Stimulated activated CD4-positive, alpha-beta T cell treated with anti-CD3 and anti-CD28 coated beads, Interleukin-12 subunit alpha, Interleukin-12 subunit beta, amount 100 ng/mL, for 24 hours (primary cell): Measurements from ENCODE around the gene CFAP157.
A peak's percentile ranks its signal among the peaks of the same experiment; 100 is the strongest.

Source experiments
- DNase-seq, 2 experiments: peaks; one replicate each; pipeline ENCODE4 v3.0.0-alpha.2; 2020; ENCODE audit warnings: low read depth in 2 of 2

CFAP157 gene

DNA sequence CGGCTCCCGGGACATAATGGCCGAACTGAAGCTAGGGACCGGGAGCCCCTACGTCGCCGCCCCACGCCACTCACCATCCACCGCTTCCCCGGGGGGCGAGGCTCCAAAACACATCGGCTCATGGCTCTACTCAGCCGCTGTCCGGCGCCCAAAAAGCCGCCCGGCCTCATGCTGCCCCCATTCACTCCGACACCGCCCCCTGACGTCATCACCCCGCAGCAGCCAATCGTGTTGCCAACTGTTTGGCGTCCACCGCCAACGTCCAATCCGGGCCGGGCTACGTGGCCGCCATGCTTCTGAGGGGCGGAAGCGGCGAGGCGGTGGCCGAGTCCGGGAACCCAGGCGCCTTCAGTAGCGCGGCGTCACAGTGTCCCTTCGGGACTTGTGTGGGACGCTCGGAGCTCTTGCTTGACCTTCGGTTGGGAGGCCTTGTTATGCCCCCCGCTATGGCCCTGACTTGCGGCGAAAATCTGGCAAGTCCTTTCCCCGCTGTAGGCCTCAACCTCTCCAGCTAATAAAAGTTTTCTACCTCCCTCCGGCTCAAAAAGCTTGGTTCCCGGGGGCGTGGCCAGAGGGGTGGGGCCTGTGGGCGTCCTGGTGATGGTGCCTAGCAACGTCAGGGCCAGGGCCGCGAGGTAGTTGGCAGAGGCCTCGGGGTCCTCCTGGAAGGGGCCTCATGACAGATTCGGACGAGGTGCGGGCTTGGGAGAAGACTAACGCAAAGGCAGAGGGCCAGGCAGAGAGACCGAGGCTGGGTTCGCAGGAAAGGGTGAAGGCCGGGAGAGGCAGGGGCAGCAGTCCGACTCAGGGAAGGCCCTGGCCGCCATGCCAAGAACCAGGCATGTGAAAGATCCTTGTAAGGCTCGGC, 8.9 kb downstream of the CFAP157 start, which contains the start of the genes PTRH1 and TTC16:
Gene PTRH1 (minus strand): TSS at position 194 of the 868 bp plus-strand sequence. CDS start 24 bp downstream, at position 170.
Gene TTC16 (plus strand): TSS at position 610 of the 868 bp plus-strand sequence. CDS start 67 bp downstream, at position 677.
- DNase-seq = peak; percentile 92 to 98

DNA sequence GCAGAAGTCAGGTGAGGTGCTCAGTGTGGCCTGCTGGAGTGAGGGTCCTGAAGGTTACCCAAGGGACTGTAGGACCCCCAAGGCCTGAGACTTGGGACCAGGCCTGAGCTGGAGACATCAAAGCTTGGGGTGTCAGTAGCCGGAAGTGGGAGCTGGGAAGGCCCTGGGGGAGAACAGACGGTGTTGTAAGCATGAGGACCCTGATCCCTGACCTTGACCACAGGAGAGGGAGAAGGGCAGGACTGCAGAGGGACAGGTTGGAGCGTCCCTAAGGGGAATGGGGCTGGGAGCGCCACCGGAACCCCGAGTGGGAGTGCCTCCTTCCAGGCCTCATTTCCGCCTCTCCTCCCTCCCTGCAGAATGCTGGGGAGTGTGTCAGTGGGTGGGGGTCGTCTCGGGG, 9.6 kb downstream of the CFAP157 start:
- DNase-seq = no peak

DNA sequence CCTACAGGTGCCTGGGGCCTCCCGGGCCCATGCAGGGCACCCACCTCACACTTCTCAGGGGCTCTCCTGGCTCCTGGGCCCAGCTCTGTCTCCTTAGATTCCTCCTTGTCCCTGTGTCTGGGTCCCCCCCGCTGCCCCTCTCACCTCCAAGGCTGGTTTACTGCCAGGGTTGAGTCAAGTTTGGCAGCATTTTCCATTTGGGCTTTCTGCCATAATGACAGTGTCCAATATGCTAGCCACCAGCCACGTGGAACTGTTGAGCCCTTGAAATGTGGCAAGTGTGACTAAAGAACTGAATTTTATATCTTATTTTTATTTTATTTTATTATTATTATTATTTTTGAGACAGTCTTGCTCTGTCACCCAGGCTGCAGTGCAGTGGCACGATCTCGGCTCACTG, 11.0 kb downstream of the CFAP157 start:
- DNase-seq = no peak

DNA sequence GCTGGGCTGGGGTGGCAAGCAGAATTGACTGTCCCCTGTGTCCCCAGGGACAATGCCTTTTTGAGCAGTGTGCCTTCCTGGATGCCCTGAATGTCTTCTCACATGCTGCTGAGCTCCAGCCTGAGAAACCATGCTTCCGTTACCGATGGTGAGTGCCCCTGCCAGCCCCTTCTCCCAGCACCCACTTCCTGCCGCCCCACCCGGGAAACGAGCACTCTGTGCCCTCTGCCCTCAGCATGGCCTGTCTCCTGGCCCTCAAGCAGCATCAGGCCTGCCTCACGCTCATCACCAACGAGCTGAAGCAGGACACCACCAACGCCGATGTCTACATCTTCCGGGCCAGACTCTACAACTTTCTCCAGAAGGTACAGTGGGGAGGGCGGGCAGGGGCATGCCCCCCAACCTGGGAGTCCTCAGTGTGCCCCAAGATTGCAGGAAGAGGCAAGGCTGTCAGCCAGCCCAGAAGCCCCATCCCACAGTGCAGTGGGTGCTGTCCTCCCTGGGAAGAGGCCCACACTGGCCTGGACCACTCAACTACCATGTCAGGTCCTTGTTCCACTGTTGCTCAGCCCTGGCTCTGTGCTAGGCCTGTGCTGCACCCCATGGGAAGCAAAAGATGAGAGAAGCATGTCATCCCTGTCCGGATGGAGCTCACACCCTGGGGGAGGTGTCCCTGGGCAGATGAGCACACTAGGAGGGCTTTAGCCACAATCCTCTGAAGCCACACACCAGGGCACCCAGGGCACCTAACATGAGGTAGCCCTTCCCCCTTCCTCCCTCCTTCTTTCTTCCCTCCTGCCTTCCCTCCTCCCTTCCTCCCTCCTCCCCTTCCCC, 13.5 kb downstream of the CFAP157 start:
- DNase-seq = no peak

DNA sequence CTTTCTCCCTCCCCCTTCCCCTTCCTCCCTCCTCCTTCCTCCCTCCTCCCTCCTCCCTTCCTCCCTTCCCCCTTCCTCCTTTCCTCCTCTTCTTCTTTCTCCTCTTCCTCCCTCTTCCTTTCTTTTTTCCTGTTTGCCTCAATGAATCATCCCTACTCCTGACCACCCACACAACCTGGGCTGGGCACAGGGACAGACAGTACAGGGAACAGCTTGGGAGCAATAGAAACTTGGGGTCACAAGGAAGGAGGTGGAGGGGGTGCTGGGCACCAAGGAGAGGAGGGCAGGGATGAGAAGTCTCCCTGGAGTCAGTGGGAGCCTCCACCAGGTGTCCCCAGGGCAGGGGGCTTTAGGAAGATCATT, 14.1 kb downstream of the CFAP157 start:
- no peak for DNase-seq

DNA sequence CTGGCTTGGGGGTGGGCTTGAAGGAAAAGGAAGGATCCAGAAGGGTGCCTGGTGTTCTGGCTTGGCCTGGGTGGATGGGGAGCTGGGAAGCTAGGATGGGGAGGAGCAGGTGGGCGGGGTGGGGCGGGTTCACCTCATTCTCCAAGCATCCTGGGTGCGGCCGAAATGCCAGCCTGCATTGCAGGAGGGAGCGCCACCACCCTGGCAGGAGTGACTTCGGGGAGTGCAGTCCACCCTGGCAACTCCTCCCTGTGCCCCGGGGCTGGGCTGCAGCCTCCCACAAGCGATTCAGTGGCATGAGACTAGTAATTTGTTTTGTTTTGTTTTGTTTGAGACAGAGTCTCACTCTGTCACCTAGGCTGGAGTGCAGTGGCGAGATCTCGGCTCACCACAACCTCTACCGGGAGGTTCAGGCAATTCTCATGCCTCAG, 14.6 kb downstream of the CFAP157 start:
- DNase-seq = no peak

DNA sequence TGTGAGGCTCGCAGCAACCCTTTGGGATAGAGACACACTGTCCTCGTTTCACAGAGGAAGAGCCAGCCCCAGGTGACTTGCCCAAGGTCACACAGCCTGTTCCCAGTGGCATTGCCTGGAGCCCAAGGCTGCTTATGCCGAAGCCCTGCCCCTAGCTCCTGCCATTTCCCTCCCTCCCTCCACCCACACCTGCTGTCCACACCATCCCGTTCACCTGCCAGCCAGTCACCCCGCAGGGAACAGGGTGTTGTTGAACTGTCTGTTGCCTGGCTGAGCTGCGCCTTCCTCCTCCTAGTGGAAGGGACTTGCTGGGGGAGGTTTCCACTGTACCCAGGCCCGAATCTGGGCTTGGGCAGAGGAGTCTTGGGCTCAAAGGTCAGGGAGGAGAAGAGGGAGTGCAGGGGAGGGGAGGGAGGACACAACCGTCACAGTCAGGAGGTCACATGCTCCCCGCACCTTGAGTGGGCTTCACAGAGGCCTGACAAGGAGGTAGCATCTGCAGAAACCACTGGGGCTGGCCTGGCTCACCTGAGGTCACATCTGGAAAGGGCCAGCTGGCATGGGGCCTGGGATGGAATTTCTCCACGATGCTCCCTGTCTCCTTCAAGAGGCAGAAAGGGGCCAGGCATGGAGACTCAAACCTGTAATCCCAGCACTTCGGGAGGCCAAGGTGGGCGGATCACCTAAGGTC, 15.4 kb downstream of the CFAP157 start:
- no peak for DNase-seq

DNA sequence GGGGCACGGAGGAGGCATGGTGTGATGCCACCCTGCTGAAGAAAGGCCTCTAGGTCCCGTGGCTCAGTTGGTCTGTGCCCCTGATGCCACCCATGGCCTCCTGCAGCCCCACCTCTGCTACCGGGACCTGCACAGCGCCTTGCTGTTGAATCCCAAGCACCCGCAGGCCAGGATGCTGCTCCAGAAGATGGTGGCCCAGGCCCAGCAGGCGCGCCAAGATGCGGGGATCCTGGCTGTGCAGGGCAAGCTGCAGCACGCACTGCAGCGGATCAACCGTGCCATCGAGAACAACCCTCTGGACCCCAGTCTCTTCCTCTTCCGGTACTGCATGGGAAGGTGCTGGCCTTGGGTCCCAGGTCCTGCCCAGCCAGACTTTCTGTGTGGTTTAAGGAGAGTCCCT, 16.2 kb downstream of the CFAP157 start:
- no peak for DNase-seq

DNA sequence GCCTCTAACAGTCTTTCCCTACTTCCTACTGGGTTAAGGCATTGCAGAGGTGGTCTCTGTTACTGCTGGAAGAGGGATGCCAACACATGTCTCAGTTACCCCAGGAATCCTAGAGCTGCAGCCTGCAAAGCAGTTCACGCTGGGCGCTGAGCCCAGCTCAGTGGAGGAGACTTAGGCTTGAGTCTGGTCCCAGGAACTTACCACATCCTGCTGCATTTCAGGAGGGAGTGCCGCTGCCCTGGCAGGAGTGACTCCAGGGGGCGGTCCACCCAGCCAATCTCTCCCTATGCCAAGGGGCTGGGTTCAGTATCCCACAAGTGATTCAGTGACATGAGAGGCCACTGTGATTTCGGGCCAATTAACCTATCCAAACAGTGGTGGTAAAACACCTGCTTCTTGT, 16.7 kb downstream of the CFAP157 start:
- no peak for DNase-seq

DNA sequence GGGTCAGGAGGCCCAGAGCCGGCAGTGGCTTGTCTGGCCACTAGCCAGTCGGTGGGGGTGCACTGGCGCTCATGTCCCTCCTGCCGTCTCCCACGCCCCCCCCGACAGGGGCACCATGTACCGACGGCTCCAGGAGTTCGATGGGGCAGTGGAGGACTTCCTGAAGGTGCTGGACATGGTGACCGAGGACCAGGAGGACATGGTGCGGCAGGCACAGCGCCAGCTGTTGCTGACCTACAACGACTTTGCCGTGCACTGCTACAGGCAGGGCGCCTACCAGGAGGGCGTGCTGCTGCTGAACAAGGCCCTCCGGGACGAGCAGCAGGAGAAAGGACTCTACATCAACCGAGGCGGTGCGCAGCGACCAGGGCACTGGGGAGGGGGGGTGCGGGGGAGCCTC, 17.2 kb downstream of the CFAP157 start:
- no peak for DNase-seq

DNA sequence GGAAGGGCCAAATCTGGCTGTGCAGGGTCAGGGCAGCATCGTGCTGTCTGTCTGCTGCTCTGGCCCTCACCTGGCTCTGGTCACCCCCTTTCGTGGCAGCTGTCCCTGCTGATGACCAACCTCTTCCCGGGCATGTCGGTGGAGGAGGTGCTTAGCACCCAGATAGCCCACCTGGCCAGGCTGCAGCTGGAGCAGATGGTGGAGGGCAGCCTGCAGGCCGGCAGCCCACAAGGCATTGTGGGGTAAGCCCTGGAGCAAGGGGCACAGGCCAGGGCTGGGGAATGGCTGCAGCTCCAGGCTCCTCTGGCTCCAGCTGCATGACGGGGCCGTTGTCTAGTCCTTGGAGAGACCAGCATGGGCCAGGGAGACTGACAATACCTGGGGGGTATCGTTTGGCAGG, 20.1 kb downstream of the CFAP157 start:
- DNase-seq = no peak

DNA sequence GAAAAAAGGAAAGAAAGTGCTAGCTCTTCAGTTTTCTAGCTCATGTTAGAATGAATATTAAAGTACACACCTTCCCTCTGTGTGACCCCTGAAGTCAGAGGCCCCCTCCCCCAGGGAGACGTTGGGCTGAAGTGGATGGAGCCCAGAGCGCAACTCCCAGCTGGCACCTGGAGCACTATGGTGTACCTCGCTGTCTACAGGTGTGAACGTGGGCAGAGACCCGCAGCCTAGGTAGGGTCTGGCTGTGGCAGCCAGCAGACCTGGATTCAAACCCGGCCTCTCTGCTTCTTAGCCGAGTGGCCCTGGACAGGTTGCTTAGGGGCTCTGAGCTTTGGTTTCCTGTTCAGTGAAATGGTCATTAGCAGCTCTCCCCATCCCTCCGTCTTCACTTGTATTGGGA, 22.0 kb downstream of the CFAP157 start:
- no peak for DNase-seq

DNA sequence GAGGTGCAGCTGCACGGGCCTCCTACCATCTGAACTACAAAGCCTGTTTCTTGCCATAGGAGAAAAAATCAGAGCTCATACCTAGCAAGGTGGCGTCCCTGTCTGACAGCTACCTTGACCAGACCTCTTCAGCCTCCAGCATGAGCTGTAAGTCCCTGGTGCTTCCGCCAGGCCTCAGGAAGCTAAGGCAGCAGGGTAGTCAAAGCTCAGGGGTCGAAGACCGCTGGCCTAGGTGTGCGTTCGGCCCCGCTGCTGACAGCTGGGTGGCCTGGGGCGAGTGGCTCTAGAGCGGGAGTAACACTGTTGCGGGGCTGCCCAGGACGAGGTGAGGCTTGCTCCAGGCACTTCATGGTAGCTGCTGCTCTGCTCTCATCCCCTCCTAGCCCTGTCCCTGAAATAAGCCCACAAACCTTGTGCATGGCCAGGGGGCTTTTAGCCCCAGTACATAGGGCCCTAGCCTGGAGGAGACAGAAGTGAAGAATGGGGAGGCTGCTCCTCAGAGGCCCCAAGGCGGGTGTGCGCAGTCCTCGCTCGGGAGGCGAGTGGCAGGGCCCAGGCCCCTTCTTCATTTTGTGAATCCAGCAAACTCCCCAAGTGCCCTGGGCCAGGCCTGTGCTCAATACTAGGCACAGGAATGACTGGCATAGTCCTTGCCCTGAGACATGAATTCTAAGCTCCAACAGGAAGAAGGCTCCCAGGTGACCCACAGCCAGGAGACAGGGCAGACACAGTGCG, 22.9 kb downstream of the CFAP157 start:
- no peak for DNase-seq

DNA sequence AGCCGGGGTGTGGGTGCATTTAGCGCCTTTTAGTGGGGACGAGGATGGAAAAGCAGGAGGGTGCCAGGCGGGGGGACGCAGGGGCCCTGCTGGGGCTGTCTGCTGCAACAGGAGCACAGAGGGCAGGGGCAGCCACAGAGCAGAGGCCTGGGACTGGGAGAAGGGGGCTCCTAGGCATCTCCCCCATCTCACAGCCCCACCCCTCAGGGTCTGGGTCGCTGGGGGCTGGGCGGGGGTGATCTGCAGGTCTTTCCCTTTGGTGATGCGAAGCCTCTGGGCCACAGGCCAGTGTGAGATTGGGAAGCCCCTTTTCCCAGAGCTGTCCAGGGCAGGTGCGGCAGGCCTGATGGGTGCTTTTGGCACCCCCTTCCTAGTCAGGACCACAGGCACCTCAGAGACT, 23.5 kb downstream of the CFAP157 start:
- no peak for DNase-seq

DNA sequence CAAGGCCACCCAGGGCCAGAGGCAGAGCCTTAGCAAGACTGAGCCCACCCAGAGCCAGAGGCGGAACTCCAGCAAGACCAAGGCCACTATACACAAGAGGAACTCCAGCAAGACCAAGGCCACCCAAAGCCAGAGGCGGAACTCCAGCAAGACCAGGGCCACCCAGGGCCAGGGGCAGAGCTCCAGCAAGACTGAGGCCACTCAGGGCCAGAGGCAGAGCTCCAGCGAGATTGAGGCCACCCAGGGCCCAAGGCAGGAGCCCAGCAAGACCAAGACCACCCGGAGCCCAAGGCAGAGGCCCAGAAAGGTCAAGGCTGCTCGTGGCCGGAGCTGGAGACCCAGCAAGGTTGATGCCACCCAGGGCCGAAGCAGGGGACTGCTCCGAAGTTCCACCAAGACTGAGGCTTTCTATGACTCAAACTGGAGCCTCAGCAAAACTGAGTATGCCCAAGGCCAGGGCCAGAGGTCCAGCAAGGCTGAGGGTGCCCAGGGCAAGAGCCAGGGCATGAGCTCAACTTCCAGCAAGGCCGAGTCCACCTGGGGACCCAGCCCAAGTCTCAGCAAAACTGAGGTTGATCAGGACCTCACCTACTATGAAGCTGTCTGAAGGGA, 24.1 kb downstream of the CFAP157 start:
- no peak for DNase-seq

DNA sequence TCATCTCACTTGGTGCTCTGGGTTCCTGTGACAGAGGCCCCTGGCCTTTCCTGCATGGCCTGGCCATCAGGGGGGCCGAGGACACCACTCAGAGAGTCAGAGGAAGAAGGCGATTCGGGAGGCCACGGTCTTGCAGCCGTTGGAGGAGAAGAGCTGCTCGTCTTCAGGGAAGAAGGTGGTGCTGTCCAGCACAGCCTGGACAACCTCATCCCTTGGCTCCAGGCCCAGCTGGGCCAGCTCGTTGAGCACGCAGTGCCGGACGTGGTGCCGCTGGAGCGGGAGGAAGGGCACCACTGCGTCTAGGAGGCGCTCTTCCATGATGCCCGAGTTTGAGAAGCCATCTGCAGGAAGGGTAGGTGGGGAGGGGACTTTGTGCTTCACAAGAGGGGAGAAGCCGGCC, 25.1 kb downstream of the CFAP157 start:
- DNase-seq = no peak

DNA sequence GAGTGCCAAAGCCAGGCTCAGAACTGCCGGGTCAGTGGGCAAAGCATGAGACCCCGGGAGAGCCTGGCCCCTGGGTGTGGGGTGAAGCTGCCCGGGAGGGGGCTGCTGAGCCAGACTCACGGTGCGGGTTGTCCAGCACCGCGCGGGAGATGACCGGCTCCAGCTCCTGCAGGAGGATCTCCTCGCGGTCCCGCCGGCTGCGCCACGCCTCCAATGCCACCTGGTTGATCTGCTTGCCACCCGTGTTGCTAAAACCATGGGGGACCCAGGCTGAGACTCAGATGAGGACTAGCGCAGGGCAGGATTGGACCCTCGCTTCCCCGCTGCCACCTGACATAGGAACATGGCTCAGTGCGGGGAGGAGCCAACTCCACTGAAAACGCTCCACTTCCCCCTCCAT, 25.7 kb downstream of the CFAP157 start:
- no peak for DNase-seq

DNA sequence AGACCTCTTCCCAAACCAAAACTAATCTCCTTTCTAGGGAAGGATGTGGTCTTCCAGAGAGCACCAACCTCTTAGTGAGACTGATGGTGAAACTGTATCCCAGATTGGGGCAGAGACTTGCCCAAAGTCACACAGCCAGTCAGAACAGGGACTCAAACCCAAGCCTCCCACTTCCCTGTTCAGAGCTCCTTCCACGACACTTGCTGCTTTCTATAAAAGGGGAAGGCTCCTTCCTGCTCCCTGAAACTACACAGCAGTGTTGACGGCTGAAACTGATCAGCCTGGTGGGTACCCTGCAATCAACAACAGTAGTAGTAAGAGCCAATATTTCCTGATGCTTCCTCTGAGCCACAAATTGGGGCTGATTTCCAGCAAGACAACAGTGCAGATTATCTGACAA, 26.8 kb downstream of the CFAP157 start:
- DNase-seq = no peak

DNA sequence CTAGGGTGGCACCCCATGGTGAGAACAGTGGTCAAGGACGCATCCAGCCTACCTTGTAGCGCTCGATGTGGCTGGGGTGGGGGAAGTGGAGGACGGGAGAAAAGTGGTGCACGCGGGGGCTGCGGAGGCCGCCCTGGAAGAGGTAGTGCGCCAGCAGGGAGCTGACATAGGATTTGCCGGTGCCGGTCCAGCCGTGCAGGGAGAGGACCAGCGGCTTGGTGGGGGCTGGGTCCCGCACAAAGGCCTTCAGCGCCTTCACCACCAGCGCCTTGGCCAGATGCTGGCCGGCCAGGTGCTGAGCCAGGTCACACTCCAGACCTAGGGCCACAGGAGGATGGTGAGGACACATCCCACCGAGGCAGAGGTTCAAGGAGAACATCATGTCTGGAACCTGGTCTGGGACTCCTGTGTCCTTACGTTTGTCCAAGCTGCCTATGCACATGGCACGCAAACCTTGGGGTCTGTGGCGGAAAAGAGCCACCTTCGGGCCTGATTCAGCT, 27.5 kb downstream of the CFAP157 start:
- no peak for DNase-seq

DNA sequence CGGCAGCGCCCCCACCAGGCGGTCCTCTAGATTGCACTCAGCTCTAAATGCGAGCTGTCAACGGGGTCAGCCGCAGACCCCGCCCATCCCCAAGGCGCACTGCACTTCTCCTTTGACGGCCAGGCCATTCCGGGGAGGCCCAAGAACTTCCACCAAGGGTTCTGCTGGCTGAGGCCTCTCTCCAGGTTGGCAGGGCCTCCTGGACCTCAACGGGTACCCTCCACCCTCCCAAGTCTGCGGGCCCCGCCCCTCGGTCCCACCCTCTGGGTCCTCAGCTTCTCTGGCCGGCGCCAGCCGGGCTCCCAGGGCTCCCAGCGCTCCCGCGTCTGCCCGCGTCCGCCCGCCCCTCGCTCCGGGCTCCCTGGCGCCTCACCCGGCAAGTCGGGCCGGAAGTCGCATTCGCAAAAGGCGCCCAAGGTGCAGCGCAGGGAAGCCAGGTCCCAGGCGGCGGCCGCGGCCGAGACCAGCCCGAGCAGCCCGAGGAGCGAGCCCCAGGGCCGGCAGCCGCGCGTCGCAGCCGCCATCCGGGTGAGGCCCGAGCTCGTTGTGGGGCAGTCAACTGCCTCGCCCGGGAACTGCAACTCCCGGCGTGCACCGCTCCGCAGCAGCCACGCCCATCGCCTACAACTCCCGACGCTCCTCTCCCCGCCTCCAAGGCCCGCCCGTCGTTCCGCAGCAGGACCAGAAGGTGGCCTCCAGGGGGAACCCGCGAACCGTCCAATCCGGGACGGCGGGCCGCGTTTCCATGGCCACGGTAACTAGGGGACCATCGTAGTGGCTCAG, 28.1 kb downstream of the CFAP157 start, which contains the start of gene TOR2A:
Gene TOR2A (minus strand): TSS at position 548 of the 783 bp plus-strand sequence. CDS start 24 bp downstream, at position 524.
- DNase-seq = peak; percentile 93 to 98
